ENCODE data around the gene CBFA2T3. TPM values are rescaled to one million over a fixed set of nuclear protein-coding genes. Genes with fewer than 3 reads are reported as not detected.

Gene CBFA2T3
- total RNA-seq, 1 donor from 2014 or later: 2.4 TPM

GRCh38 chr16:88886845-88887521 is 90.0 kb downstream of the CBFA2T3 start:
- H3K27ac Mint-ChIP-seq (ENCODE audit: unreplicated experiment): no peak overlapping the region
- no peak for FAIRE-seq

GRCh38 chr16:88886420-88886844 is 90.6 kb downstream of the CBFA2T3 start:
- Mint-ChIP-seq H3K27ac (ENCODE audit: unreplicated experiment) (no peak overlapping the region), H3K4me3 (ENCODE audit: unreplicated experiment) (no peak overlapping the region), H3K36me3 (ENCODE audit: low read depth, unreplicated experiment) (peaks cover 5% of the 10 kb centered on the region), H3K4me1 (ENCODE audit: low read depth, unreplicated experiment) (no peaks in the 10 kb centered on the region), H3K27me3 (ENCODE audit: low read depth, unreplicated experiment) (peaks cover 15% of the 10 kb centered on the region), H3K9me3 (ENCODE audit: unreplicated experiment) (peaks cover 10% of the 10 kb centered on the region)
- H3K9ac ChIP-seq (ENCODE audit: low read length): no peak overlapping the region
- no peaks in the 10 kb centered on the region for H3K79me2 ChIP-seq (ENCODE audit: insufficient read depth, low read length)
- H3K4me2 ChIP-seq (ENCODE audit: low read length): no peak overlapping the region
- no peak overlapping the region for H3K27ac ChIP-seq (ENCODE audit: low read depth, low read length)
- no peak overlapping the region for H2AFZ ChIP-seq (ENCODE audit: low read depth, low read length)
- no peak overlapping the region for H3K4me3 ChIP-seq (ENCODE audit: insufficient read depth, low read depth, low read length)
- no peaks in the 10 kb centered on the region for H3K9me3 ChIP-seq (ENCODE audit: insufficient read depth, low read depth, low read length)
- FAIRE-seq: no peak
- H3K36me3 ChIP-seq (ENCODE audit: insufficient read depth, low read length): no peaks in the 10 kb centered on the region
- no peaks in the 10 kb centered on the region for H4K20me1 ChIP-seq (ENCODE audit: insufficient read depth, low read length)
- DNase-seq (ENCODE audit: low read depth): no peak
- H3K27me3 ChIP-seq (ENCODE audit: insufficient read depth, low read length): peaks cover 2% of the 10 kb centered on the region
- no peaks in the 10 kb centered on the region for H3K4me1 ChIP-seq (ENCODE audit: insufficient read depth, low read length)
- TF ChIP-seq CTCF (IDR thresholded peaks at IDR 0.05; ENCODE audit: insufficient read depth, low read depth, low read length): no peak
- no peak for TF ChIP-seq EZH2 (IDR thresholded peaks at IDR 0.05; ENCODE audit: insufficient read depth, low read length)

More at GRCh38 chr16:88886845-88887521, 90.0 kb downstream of the CBFA2T3 start:
- H3K4me3 Mint-ChIP-seq (ENCODE audit: unreplicated experiment): no peak overlapping the region
- H3K4me1 Mint-ChIP-seq (ENCODE audit: low read depth, unreplicated experiment): no peaks in the 10 kb centered on the region
- H3K9me3 ChIP-seq (ENCODE audit: insufficient read depth, low read depth, low read length): no peaks in the 10 kb centered on the region
- no peak overlapping the region for H3K9ac ChIP-seq (ENCODE audit: low read length)
- no peaks in the 10 kb centered on the region for H3K27me3 ChIP-seq (ENCODE audit: insufficient read depth, low read length)
- no peaks in the 10 kb centered on the region for H3K36me3 ChIP-seq (ENCODE audit: insufficient read depth, low read length)
- DNase-seq (ENCODE audit: low read depth): no peak
- peaks cover 10% of the 10 kb centered on the region for H3K9me3 Mint-ChIP-seq (ENCODE audit: unreplicated experiment)
- no peak overlapping the region for H3K27ac ChIP-seq (ENCODE audit: low read depth, low read length)
- no peak overlapping the region for H3K4me3 ChIP-seq (ENCODE audit: insufficient read depth, low read depth, low read length)
- no peaks in the 10 kb centered on the region for H3K4me1 ChIP-seq (ENCODE audit: insufficient read depth, low read length)
- no peaks in the 10 kb centered on the region for H4K20me1 ChIP-seq (ENCODE audit: insufficient read depth, low read length)
- peaks cover 18% of the 10 kb centered on the region for H3K27me3 Mint-ChIP-seq (ENCODE audit: low read depth, unreplicated experiment)
- peaks cover 5% of the 10 kb centered on the region for H3K36me3 Mint-ChIP-seq (ENCODE audit: low read depth, unreplicated experiment)
- no peaks in the 10 kb centered on the region for H3K79me2 ChIP-seq (ENCODE audit: insufficient read depth, low read length)
- no peak for TF ChIP-seq EZH2 (IDR thresholded peaks at IDR 0.05; ENCODE audit: insufficient read depth, low read length)
- no peak for TF ChIP-seq CTCF (IDR thresholded peaks at IDR 0.05; ENCODE audit: insufficient read depth, low read depth, low read length)
- H2AFZ ChIP-seq (ENCODE audit: low read depth, low read length): no peak overlapping the region
- H3K4me2 ChIP-seq (ENCODE audit: low read length): no peak overlapping the region

DNA sequence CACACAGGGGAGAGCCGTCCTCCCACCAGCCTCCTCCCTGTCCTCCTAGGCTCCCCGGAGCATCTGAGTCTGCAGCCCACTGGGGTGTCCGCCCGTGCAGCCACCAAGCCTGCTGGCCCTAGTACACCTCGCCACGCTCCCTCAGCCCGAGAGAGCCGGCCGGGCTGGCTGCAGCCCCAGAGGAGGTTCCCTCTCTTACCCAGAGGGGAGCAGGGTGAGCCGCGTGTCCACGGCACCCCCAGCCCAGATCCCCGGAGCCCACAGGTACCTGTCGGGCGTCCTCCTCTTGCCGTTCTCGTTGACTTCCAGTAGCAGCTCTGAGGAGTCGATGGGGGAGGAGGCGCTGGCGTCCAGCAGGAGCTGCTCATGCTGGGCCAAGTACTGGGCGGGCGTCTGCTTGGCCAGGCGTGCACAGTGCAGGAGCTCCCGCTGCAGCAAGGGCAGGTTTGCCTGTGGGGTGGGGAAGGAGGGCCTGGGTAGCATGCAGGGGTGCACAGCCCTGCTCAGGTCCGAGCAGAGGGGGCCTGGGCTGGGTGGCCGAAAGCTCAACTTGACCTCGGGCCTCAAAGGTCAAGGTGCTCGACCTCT is 91.2 kb downstream of the CBFA2T3 start:
- FAIRE-seq: no peak
- H3K36me3 Mint-ChIP-seq (ENCODE audit: low read depth, unreplicated experiment): peaks cover 2% of the 10 kb centered on the region
- no peaks in the 10 kb centered on the region for H3K36me3 ChIP-seq (ENCODE audit: insufficient read depth, low read length)
- peaks cover 7% of the 10 kb centered on the region for H3K27me3 ChIP-seq (ENCODE audit: insufficient read depth, low read length)
- H3K4me1 ChIP-seq (ENCODE audit: insufficient read depth, low read length): no peaks in the 10 kb centered on the region
- H3K9me3 Mint-ChIP-seq (ENCODE audit: unreplicated experiment): peaks cover 6% of the 10 kb centered on the region
- no peak overlapping the region for H3K4me3 ChIP-seq (ENCODE audit: insufficient read depth, low read depth, low read length)
- H4K20me1 ChIP-seq (ENCODE audit: insufficient read depth, low read length): no peaks in the 10 kb centered on the region
- no peak overlapping the region for H3K4me3 Mint-ChIP-seq (ENCODE audit: unreplicated experiment)
- H3K9ac ChIP-seq (ENCODE audit: low read length): no peak overlapping the region
- H3K27me3 Mint-ChIP-seq (ENCODE audit: low read depth, unreplicated experiment): peaks cover 9% of the 10 kb centered on the region
- no peaks in the 10 kb centered on the region for H3K9me3 ChIP-seq (ENCODE audit: insufficient read depth, low read depth, low read length)
- no peak overlapping the region for H2AFZ ChIP-seq (ENCODE audit: low read depth, low read length)
- no peaks in the 10 kb centered on the region for H3K4me1 Mint-ChIP-seq (ENCODE audit: low read depth, unreplicated experiment)
- no peak overlapping the region for H3K27ac ChIP-seq (ENCODE audit: low read depth, low read length)
- TF ChIP-seq EZH2 (IDR thresholded peaks at IDR 0.05; ENCODE audit: insufficient read depth, low read length) (no peak), CTCF (IDR thresholded peaks at IDR 0.05; ENCODE audit: insufficient read depth, low read depth, low read length) (no peak)
- H3K27ac Mint-ChIP-seq (ENCODE audit: unreplicated experiment): no peak overlapping the region
- H3K4me2 ChIP-seq (ENCODE audit: low read length): no peak overlapping the region
- no peak for DNase-seq (ENCODE audit: low read depth)
- H3K79me2 ChIP-seq (ENCODE audit: insufficient read depth, low read length): no peaks in the 10 kb centered on the region

All from astrocyte (in vitro differentiated cells and primary cell).